GM19452 (cell line): ENCODE results near the gene SLC25A38.

ENCODE experiments used
- ATAC-seq: cut with Tn5 transposase; IDR thresholded peaks from one replicate; pipeline ENCODE4 v1.9.1; 2021; ENCODE audit not compliant: unreplicated experiment

SLC25A38 gene

DNA sequence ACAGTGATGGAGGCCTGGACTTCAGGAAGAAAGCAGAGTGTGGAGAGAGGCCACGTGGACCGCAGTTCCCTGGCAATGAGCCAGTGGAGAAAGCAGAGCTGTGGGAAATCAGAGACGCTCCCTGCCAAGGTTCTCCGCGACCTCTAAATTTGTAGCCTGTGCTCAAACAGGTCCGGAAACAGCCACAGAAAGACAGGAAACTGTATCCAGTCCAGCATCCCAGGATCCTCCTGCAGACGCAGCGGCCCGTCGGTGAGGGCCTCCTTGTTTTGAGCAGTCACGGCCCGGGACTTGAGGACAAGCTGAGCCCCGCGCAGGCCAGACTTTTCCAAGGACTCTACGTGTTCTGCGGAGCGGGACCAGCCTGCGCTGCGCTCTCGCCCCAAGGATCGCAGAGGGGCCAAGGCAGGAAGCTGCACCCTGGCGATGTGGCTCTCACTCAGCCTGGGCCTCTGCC is 45.6 kb downstream of the SLC25A38 start:
- ATAC-seq = no peak

DNA sequence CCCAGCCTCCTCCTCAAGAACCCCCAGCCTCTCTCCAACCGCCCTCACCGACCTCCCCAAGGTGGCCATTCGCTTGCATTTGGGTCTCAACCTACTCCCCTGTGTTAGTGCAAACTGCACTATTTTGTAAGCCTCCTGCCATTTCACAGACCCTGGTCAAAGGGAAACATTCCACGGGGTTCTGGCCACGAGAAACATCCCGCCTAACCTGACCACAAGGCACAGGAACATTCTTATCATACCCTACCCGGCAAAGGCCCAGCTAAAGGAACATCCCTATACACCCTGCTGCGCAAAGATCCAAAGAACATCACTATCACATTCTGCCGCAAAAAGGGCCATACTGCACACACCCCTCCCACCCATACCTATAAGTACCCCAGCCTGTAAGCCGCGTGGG is 46.3 kb downstream of the SLC25A38 start:
- ATAC-seq = no peak

DNA sequence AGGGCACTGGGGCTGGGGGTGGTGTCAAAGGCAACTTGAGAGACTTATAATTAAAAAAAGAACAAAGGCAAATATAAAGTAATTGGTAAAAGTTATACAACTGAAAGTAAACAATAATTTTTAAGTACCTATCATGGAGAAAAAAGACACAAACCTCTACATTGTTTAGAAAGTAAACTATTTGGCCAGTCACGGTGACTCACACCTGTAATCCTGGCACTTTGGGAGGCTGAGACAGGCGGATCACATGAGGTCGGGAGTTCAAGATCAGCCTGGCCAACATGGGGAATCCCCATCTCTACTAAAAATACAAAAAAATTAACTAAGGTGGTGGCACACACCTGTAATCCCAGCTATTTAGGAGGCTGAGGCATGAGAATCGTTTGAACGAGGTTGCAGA is 49.2 kb downstream of the SLC25A38 start:
- no peak for ATAC-seq

DNA sequence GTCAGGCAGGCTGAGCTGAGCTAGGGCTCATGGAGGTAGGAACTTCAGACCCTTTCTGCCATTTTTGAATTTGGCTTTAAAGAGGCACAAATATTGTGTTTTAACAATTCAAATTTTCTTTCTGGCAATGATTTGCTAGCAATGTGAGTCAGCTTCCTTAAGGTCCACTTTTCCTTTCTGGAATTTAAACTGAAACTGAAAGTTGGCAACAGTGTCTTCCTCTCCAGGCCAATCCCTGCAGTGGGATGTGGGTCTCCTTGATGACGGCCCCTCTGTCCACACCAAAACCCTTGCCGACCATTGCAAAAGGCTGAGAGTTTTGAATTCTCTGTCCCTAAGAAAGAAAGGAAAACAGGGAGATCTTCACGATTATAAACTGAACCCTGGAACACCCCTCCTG is 50.5 kb downstream of the SLC25A38 start:
- no peak for ATAC-seq

DNA sequence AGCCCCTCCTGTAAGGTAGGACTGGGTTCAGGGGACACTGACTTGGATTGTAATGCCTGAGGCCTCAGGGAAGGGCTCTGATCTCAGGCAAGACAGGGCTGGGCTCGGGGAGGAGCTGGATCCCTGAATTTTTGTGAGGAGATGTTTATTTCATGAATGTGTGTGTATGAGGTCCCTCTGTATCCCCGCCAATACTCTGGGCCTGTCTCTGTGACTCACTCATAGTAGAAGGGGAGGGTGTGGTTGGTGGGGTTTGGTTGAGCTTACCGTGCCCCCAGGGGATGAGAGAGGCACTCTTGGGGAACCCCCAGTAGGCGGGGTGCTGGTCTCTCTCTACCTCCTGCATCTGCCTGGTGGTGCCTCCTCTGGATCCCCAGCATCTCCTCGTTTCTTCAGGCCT is 51.4 kb downstream of the SLC25A38 start:
- peak; percentile 71 for ATAC-seq

DNA sequence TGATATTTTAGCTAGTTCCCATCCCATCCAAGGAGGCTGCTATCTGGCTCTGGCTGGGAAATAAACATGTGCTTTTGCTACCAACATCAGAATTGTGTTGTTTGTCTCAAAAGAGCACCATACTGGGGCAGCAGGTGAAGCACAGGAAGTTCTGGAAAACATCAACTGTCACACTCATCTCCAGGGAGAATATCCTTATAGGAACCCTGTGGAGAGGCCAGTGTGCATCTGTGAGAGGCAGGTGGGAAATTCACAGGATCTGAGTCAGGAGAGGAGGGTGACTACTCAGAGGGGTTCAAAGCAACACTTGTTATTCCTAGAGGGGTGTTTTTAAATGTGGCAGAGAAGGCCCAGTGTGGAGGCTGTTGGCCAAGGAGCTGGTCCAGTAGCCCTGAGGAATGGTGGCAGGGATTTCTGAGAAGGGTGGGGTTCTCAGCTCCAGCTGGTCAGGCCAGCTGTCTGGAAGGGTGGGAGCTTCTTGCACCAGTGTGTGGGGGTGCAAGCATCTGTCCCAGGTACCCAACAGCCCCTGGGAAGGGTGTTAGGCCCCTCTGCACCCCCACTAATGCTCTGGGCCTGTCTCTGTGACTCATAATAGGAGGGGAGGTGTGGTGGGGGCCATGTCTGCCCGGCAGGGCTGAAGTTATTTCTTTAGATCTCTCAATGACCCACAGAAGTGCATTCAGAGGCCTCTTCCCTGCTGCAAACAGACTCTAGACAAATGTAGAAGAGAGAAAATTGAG is 52.0 kb downstream of the SLC25A38 start:
- no peak for ATAC-seq

GRCh38 chr3:39438880-39439279 is 55.7 kb downstream of the SLC25A38 start:
- no peak for ATAC-seq

DNA sequence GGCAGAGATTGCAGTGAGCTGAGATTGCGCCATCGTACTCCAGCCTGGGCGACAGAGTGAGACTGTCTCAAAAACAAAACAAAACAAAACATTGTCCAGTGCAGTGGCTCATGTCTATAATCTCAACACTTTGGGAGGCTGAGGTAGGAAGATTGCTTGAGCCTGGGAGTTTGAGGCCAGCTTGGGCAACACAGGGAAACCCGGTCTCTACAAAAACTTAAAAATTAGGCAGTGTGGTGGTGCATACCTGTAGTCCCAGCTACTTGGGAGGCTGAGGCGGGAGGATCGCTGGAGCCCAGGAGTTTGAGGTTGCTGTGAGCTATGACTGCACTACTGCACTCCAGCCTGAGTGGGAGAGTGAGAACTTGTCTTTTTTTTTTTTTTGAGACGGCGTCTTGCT is 57.1 kb downstream of the SLC25A38 start:
- ATAC-seq = no peak

GRCh38 chr3:39443530-39443929 is 60.4 kb downstream of the SLC25A38 start:
- ATAC-seq = no peak

DNA sequence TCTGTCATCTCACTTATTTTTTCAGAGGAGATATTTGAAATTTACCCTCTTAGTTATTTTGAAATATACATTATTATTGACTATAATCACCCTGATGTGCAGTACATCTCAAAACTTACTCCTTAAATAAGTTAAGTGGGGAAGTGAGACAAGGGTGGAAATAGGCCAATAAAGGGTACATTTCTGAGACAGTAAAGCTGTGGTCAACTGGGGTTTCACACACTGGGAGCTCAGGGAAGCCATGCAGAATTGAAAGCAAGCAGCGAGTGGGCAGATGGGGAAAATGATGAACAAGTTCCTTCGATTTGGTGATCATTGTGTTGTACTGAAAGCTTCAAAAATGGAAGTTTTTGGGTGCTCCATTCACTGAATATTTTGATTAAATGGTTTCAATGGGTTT is 62.8 kb downstream of the SLC25A38 start:
- ATAC-seq = no peak

GRCh38 chr3:39446444-39446843 is 63.3 kb downstream of the SLC25A38 start:
- ATAC-seq = no peak
